HG02852 (cell line): Measurements from ENCODE around the gene AGO1.

ENCODE experiments used
- ATAC-seq: cut with Tn5 transposase; IDR thresholded peaks from one replicate; pipeline ENCODE4 v1.9.1; 2021; ENCODE audit warnings: mild to moderate bottlenecking, moderate library complexity; ENCODE audit not compliant: unreplicated experiment

AGO1 gene

GRCh38 chr1:35882945-35883634, at the start of gene AGO1:
Gene AGO1 (plus strand): TSS chr1:35883209. CDS start chr1:35883422, 213 bp downstream.
- peak; percentile 73 for ATAC-seq

DNA sequence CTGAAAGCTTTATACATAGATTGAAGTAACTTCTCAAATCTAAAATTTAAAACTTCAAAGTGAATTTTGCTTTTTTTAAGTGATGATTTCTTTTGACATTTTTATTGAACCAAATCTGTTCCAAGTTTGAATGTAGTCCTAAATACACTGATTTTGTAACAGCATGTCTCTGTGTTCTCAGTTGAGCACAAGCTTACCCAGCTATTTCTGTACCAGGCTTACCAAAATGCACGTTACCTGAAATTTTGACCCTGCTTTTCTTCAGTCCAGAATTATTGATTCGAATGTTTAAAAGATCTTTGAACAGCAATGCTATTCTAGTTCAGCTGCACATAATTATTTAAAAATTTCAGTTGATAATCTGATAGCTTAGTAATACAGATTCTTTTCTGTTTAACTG, 49.6 kb upstream of the AGO1 start:
- ATAC-seq, result no peak

- ATAC-seq, result no peak
These were observed 48.8 kb upstream of the AGO1 start for GRCh38 chr1:35834218-35834617.

- no peak for ATAC-seq
These were observed 47.6 kb upstream of the AGO1 start for GRCh38 chr1:35835398-35835797.

DNA sequence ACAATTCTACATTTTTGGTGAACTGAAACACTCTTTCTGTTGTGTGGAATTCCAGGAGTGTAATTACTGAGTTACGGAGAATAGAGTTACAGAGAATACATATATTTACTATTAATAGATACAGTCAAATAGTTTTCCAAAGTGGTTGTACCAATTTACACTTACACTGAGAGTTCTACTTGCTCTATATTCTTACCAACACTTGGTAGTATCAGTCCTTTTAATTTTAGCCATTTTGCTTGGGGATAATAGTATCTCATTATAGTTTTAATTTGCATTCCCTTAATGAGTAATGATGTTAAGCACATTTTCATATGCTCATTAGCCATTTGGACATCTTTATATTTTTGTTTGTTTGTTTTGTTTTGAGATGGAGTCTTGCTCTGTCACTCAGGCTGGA, 46.3 kb upstream of the AGO1 start:
- ATAC-seq, result no peak

GRCh38 chr1:35838693-35839245, 44.2 kb upstream of the AGO1 start:
- ATAC-seq, result no peak

- ATAC-seq, result no peak
These were observed 38.2 kb upstream of the AGO1 start for GRCh38 chr1:35844826-35845225.

GRCh38 chr1:35845766-35846165, 37.2 kb upstream of the AGO1 start:
- ATAC-seq, result no peak

- ATAC-seq, result no peak
These were observed 35.0 kb upstream of the AGO1 start for GRCh38 chr1:35847935-35848565.

- ATAC-seq, result no peak
These were observed 33.0 kb upstream of the AGO1 start for GRCh38 chr1:35850051-35850450.

GRCh38 chr1:35850716-35851115, 32.3 kb upstream of the AGO1 start:
- no peak for ATAC-seq

DNA sequence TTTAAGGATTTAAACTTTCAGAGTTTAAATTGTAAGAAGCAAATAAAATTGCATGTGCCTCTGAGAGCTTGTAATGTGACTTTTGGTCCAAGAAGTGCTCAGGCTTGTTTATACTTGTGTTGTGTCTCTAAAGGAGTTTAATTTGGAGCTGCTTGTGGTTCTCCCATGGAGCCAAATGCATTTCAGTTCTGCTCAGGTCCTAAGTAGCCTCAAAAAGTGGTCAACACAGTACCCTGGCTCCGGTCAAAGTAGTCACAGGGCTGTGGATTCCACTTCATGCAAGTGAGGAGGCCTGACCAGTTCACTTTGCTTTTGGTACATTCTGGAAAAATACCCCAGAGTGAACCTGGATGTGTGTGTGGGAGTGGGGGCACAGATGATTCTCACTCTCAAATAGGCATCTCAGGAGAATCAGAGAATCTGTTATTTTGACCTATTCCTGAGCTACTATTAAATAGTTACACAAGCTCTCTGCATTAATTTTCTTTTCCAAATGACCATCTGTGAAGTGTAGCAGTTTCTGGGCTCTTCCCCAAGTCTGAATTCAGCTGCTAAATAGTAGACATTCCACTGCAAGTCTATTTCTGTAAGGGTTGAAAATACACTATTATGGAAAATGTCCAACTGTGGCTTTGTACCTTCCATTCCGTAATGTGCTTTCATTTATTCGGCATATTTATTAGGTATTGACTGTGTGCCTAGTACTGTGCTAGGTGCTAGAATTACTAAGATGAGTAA, 31.7 kb upstream of the AGO1 start:
- no peak for ATAC-seq

GRCh38 chr1:35852241-35852640, 30.8 kb upstream of the AGO1 start:
- ATAC-seq, result no peak

DNA sequence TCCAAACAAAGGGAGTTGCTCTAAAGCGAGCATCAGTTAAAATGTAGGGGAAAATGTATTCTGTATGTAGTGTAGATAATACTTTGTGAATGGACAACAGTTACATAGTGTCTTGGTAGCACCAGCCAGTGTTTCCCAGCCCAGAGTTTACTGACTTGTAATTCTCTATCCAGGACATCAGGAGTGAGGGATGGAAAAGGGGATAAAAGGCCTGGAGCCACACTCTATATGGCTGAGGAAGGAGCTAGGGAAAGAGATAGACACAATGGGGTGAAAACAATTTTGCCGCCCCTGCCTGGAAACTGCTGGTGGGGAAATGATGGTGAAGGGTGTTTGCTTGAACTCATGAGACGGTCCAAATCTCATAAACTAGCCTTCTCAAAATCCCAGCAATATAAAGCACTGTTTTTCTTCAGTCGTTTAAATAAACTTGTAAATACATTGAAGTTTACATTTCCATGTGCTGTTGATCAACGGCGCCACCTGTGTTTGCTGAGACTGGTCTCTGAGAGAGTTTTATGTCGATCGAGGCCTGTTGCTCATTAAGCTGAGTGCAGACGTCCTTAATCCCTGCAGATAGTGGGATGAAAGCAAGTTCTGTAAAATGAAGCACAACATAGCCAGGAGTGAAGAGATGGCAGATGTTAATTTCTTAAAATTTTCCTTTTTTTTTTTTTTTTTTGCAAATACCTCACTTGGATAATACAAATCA, 27.9 kb upstream of the AGO1 start:
- ATAC-seq, result no peak

DNA sequence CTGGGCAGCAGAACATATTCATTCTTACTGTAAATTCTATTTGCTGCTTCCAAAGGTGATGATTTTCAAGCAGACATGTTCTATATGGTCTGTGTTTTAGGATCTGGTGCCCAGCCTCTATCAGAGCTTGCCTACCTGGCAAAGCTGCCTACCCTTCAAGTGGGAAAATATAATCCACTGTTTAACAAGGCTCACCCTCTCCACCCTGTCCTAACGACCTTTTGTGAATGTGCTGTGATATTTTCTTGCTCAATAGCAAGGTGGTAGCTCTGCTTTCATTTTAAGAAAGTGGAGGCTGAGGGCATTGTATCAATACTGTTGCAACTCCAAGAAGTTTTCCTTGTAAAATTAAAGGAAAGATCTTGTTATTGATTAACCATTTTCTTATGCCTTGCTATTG, 26.0 kb upstream of the AGO1 start:
- no peak for ATAC-seq

DNA sequence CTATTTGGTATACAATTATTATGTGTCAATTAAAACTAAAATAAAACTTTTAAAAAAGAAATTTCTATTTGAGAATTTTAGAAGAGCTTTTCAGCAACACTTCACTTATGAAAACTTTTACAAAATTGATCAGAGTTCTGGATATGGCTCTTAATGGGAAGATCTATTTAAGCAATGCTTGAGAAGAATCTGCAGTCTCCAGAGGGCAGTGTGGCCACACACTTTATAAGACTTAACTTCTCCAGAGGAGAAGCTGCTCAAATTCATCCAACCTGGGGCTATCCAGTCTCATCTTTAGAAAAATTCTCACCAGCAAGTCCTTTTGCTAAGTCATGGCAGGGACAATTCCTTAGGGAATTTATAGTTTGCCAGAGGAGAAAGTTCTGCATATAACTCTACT, 25.2 kb upstream of the AGO1 start:
- ATAC-seq, result no peak

- ATAC-seq, result no peak
These were observed 22.3 kb upstream of the AGO1 start for GRCh38 chr1:35860696-35861095.

DNA sequence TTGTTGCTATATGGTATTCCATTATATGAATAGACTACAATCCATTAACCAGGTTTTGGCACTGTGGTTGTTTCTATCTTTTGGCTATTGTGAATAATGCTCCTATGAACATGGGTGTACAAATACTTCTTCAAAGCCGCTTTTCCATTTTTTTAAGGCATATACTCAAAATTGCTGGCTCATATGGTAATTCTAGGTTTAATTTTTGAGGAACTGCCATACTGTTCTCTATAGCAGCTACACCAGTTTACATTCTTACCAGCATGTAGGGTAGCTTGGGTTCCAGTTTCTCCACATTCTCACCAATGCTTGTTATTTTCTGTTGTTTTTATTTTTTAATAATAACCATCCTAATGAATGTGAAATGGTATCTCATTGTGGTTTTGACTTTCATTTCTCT, 19.9 kb upstream of the AGO1 start:
- no peak for ATAC-seq

- no peak for ATAC-seq
These were observed 19.0 kb upstream of the AGO1 start for GRCh38 chr1:35863881-35864625.

DNA sequence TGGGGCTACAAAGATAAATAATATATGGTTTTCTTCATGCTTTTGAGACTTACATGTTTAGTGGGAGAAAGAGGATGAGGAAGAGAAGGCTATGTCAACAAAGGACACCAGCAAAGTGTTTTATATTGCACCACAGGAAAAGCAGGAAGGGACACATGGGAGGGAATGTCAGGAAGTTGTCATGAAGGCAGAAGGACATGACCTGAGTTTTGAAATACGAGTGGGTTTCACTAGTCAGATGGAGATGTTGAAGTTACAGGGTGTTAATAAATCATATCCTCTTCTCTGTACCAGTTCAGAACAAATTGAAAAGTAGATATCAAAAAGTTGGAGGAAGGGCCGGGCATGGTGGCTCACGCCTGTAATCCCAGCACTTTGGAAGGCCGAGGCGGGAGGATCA, 18.2 kb upstream of the AGO1 start:
- no peak for ATAC-seq

DNA sequence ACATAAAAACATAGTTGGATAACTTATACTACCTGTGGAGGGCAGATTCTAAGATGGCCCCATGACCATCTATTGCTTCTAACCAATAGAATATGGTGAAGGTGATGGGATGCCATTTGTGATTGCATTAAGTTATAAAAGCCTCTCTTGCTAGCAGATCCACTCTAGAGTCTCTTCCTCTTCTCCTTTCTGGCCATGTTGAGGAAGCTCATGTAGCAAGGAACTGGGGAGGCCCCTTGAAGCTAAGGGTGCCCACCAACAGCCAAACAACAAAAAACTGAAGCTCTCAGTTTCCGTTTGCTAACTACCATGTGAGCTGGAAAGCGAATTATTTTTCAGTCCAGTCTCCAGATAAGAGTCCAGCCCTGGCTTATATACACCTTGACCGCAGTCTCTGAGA, 16.0 kb upstream of the AGO1 start:
- no peak for ATAC-seq
